HG03439 (cell line): Measurements from ENCODE around the gene CFI.
"Not testable (repeated sequence)": the region's sequence is repeated elsewhere in the genome, so short reads cannot be mapped to it uniquely, and the experiment has no call there.

ENCODE experiments used
- ATAC-seq: cut with Tn5 transposase; IDR thresholded peaks from one replicate; pipeline ENCODE4 v1.9.1; 2021; ENCODE audit warnings: mild to moderate bottlenecking, moderate library complexity; ENCODE audit not compliant: unreplicated experiment

Gene CFI

DNA sequence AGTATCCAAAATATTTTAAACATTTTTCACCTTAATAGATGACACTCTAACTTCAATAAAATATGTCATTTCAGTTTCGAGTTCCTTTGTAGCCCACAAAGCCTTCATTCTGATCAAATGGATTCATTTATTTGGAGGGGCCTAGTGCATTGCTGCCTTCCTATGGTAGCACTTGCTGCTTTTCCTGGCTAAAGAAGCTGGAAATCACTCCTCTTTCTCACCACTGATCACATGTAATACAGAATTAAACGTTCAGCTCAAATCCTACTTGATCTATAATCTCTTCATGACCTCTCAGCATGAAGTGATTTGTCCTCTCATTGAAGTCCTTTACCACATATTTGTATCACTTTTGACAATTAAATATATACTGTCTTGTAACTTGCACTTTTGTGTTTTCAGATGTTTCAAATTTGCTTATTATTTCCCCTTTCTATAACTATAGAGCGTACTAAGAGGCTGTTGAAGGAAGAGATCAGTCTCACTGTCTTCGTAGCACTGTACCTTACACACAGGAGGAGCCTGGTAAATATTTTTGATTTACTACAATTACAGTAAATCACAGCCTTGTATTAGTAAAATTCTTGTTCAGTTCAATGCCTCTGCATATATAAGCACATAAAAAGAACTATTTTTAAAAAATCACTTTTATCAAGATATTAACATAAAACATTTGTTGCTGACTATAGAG lies 555 bp downstream of the CFI start:
- no peak for ATAC-seq

DNA sequence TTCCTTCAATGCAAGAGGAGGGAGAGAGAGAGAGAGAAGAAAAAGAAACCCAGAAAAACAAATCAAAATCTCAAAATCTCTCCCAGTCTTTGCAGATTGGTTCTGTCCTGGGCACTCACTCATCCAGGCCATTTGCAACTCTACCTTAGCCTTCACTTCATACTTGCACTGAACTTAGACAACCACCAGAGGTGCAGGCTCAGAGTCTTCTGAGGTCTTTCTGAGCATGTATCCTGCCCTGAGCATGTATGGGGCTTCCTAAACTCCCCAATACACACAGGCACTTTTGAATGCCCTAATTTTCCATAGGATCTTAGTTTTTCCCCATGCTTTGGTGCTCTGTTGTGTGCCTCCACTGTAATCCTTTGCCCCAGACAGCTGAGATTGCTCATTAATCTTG lies 2.9 kb downstream of the CFI start:
- ATAC-seq = no peak

DNA sequence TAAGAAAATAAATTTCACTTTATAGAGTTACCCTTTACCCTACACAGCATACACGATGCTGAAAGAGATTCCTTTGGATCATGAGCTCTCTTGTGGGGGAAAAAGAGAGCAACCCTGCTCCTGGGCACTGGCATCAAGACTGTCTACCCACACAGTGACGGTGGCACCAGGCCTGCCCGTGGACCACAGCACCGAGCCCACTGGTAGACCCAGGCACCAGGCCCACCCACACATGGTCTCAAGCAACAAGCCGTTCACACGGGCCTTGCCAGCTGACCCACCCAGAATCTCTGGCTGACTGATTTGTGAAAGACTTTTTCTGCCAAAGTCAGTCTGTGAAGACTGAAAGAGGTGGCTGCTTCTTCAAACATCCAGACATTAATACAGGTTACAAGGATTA lies 6.7 kb downstream of the CFI start:
- ATAC-seq = no peak

DNA sequence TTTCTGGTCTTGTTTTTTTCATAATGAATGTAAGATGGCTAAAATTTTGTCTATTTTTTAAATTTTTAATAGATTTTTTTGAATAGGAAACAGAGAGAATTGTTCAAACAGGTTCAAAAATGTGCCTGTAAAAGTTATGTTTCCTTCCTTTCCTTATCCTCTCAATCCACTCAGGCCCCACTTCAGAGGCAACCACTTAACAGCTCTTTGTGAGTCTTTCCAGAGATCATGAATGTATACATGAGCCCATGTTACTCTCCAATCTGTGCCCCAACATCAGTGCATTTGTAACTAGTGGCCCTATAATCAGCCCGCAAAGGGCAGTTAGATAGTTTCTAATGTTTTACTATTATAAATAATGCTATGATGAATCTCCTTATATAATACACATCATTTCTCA lies 14.0 kb downstream of the CFI start:
- ATAC-seq = no peak

DNA sequence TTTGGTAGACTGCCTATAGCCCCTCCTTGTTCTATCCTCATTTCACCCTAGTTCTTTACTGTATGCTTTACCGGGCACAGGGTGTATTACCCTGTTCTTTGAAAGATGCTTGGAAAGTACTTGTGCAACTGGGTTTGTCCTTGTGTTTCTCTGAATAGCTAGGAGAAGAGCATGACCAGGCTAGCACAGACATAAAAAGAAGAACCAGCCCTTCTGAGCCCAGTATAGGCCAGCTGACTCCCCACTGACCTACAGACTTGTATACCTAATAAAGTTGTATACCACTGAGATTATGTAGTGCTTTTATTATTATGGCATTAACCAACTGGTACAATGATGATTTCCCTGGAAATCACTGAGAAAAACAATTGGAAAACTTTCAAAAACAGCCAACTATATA lies 15.0 kb downstream of the CFI start:
- no peak for ATAC-seq

DNA sequence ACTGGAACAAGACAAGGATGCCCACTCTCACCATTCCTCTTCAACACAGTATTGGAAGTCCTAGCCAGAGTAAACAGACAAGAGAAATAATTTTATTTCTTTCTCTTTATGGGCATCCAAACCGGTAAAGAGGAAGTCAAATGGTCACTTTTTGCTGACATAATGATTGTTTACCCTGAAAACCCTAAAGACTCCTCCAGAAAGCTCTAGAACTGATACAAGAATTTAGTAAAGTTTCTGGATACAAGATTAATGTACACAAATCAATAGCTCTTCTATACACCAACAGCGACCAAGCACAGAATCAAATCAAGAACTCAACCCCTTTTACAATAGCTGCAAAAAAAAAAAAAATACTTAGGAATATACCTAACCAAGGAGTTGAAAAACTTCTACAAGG lies 19.7 kb downstream of the CFI start:
- ATAC-seq = not testable (repeated sequence)

DNA sequence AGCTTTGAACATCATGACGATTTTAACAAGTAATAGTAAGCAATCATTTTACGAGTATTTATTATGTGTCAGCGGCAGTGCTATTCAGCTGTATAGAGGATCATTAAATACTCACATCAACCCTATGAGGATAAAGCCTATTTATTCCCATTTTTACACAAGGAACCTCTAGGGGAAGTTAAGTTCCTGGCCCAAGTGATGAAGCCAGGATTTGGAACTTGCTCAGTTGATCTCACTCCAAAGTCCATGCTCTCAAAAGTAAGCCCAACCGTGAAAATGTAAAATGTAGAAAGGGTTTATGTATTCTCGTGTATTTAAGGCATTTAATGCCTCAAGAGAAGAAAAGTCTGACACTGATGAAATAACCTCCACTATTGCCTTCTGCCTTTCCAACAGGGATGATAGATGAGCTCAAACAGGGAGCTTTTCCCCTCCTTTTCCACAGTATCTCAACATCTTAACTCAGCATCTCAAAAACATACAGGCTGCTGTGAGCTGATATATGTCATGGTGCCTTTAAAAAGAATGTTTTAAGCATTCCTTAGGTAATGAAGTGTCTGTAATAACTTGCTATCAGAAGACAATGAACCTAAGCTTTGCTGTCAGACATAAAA lies 36.9 kb downstream of the CFI start:
- no peak for ATAC-seq

DNA sequence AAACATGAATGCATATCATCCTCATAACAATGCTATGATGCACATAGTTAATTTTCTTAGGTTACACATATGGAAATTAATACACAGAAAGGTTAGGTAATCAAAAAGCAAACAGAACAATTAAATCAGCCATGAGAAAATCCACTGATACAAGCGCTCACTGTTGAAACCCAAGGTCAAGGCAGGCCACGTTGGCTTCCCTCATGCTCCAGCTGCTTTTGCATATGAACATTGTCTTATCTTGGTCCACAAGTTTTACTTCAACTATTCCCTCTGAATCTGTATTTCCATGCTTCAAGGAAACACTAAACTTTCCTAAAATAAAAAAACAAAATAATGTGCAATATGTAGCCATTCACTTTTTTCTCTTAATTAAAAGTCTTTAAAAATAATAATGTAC lies 37.4 kb downstream of the CFI start:
- no peak for ATAC-seq

DNA sequence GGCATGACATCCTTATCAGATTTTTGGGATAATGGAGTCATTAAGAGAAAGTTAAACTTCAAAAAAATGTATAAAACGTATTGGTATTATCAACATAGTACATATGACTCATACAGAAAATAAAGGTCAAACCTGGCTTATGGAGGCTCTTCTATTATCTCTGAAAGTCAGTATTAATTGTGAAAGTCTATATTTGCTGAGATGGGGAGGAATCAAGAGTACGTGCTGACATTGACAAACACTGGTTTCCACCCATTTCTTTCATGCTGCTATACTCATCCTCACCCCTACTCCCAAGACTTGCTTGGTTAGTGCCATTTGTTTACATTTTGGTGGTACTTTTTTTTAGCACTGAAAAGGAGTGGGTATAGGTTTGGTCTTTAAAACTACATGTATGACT lies 41.1 kb downstream of the CFI start:
- ATAC-seq = no peak

DNA sequence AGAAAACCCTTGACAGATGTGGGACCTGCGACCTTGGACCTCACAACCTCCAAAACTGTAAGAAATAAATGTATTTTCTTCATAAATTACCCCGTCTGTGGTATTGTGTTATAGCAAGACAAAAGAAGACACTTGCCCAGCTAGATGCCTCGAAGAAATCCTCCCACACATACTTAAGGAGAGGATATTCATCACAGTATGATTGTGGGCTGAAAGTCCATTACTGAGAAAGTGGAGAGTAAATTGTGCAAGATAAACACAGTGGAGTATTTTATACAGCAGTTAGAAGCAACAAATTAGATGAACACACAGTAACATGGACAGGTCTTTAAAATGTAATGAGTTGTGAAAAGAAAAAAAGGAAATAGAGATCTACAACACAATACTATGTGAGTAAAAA lies 46.1 kb downstream of the CFI start:
- ATAC-seq = no peak

DNA sequence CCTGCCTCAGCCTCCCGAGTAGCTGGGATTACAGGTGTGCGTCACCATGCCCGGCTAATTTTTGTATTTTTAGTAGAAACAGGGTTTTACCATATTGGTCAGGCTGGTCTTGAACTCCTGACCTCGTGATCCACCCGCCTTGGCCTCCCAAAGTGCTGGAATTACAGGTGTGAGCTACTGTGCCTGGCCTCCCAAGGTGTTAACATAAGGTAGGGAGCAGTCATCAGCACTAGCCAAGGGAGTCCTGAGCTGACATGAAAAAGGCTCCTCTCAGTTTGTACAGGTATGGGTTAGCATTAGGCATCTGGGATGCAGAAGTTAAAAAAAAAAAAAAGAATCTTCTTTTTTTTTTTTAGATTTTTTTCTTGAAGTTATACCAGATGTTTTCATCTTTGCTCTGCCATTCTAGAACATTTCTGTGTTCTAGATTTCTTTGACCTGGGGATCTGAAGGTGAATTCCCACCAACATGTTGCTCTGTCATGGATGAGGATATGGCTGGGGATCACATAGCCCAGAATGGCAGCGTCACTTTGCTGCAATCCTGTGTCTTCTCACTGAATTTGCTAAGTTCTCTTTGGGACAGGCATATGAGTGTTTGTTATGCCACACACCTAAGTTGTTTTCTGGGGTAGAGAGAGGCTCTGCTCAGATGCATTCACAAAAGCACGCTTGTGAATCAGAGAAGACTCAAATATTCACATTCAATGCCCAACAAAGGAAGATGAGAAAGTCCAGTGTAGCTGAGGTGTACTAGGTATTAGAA lies 47.5 kb downstream of the CFI start:
- ATAC-seq = no peak

DNA sequence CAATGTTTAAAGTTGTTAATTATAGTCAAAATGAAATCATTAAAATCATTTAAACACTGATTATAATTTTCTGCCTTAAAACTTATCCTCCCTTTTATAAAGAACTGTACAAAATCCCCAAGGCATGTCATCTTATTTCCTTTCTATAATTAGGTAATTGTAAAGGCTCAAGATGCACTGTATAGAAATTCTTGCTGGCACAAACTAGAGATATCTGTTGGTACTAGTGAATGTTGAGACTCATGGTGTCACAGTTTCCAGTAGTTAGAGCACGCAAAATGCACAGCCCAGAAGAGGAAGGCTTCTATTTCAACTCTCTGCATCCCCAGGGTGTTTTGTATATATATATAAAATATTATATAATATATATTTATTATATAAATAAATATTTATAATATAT lies 49.3 kb downstream of the CFI start:
- no peak for ATAC-seq

DNA sequence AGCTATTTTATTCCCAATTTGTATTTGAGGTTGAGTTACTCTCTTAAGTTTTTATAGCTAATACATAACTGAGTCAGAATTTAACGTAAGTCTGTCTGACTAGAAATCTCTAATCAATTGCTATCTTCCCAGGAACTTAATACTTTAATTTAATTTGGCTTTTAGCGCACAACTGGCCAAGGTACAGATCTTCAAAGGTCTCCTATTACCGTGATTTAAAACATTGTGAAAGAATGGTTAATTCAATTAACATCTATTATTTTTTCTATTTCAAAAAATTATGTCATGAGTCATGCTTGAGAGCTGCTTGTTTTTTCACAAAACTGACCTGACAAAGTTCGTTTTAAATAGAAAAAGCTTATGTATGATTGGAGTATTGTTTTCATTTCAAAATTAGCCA lies 49.9 kb downstream of the CFI start:
- no peak for ATAC-seq

DNA sequence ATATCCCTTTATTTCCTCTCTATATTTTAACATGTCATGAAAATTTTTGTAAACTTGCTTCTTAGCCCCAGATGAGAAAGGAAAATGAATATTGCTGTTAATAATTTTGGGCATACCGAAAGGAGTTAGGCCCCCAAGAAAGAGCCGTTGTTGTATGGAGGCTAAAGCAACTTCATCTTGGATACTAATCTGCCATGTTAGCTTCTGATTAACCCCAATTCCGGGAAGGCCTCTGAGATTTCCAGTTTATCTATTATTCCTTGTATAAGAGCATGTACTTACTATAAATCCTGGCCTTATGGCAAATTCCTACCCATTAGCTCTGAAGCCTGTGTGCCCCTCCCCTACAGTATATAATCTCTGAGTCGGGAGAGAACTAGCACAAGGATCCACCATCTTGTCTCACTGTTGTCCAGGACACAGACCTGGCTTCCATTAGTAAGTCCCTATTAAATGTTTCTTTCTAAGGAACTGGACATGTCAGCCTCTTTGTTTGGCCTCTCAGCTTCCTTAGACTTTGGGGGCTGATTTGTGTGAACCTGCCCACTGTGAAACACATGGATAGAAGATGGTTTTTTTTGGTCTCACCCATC lies 51.1 kb downstream of the CFI start:
- no peak for ATAC-seq

DNA sequence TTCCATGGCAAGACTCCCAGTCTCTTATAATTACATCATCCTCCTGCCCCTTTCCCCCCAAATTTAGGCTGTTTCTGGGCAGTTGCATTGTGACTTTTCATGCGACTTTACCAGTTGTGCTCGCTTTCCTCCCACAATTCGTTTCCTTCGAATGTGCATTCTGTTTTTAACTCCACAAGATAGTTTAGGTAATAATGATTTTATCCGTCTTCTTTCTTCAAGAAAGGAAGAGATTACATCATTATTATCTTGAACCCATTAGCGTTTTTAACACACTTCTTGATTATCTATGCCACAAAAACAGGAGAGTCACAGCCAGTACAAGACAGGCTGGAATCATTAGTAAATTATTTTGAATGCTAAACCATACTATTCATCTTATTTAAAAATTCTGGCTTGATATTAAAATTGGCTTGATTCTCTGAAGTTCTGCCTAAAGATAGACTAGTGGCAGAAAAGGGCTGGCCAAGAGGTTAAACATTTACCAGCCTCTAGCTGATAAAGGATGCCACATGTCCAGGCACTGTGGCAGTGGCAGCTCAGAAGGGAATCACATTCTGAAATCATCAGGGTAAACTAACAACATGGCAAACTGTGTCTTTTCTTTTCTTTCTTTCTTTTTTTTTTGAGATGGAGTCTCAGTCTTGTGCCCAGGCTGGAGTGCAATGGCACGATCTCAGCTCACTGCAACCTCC lies 52.3 kb downstream of the CFI start:
- ATAC-seq = no peak

DNA sequence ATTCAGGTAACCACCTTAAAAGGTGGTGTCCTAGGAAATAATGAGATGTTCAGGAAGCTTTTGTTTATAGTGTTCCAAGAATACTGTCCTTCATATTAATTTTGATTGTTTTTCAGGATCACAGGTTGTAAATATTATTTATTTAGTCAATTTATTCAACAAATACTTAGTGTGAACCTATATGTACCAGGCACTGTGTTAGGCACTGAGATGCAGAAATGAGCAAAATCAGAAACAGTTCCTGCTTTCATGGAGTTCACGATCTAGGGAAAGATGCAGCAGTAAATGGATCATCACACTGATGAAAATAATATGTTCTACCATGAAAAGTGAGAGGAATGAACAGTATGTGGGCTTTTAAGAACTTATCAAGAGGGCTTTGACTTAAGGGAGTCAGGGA lies 53.7 kb downstream of the CFI start:
- no peak for ATAC-seq

DNA sequence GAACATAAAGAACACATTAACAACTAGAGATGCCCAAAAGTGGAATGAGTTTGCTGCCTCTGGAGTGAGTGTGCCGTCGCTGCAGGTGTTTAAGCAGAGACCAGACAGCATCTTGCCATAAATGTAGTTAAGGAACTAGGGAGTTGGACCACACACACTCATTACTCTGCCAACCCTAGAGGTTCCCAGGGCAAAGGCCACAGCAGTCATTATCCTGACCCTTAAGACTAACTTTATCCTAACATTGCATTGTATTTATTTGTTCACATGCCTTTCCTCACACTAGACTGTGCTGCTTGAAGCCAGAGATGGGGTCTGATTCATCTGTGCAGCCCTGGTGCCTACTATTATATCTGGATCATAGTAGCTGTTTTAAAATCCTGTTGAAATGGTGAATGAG lies 55.1 kb downstream of the CFI start:
- ATAC-seq = no peak

DNA sequence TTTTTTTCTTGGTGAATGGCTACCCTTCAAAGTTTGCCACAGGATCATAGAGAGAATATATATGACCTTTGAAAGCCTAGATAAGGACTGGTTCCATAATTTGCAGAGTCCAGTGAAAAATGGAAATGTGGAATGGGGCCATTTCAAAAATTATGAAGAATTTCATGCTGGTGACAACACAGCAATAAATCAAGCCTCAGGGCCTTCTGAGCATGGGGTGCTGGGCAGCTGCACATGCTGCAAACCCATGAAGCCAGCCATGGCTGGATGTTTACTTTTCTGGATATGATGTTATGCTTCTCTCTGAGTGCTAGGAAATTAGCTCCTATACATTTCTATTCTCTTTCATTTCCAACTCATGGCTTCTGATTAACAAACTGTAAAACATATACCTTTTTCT lies 56.0 kb downstream of the CFI start:
- no peak for ATAC-seq

DNA sequence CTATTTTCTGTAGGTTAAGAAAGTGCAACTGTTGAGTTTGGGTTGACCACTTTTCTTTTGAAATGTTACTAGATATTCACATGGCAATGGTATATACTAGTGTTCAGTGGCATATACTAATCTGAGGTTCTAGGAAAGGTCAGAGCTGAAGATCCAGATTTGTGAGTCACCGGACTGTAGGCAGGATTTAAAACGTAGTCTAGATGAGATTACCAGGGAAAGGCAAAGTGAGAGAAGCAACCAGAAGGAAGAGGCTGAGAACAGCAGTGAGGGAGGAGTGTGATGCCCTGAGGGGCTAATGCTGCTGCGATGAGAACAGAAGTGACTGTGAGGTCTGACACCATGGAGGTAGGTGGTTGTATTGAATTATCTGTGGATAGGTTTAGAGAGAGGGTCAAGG lies 62.3 kb downstream of the CFI start:
- no peak for ATAC-seq

DNA sequence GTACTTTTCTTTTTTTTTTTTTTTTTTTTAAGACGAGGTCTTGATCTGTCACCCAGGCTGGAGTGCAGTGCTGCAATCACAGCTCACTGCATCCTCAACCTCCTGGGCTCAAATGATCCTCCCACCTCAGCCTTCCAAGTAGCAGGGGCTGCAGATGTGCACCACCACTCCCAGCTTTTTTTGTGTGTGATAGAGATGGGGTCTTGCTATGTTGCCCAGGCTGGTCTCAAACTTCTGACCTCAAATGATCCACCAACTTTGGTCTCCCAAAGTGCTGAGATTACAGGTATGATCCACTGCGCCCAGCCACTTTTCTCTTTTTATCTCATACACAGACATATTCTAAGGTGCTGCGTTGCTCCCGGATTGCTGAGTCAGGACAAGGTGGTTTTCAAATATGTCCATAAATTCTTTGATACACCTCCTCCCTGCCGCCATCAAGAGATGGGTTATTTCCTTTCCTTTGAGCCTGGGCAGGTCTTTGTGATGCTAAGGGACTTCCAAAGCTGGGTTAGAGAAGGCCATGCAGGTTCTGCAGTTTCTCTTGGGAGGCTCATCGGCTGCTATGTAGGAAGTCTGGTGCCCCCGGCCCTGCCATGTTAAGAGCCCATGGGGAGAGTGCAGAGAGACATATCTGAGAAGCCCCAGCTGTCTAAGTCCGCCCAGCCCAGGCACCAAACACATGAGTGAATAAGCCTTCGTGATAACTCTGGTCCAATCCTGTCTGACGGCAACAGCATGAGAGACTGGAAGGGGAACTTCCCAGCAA lies 63.5 kb downstream of the CFI start:
- ATAC-seq = no peak
